ENCODE measurements around the gene MIS12.
A peak's percentile ranks its signal among the peaks of the same experiment; 100 is the strongest.

The MIS12 gene

GRCh38 chr17:5446786-5447185 is 39.6 kb upstream of the MIS12 start:
- no peaks in the 10 kb centered on the region for H4K20me1 ChIP-seq (ENCODE audit: insufficient read depth, low read length, poor library complexity, severe bottlenecking)
- no peaks in the 10 kb centered on the region for H3K9me3 ChIP-seq (ENCODE audit: insufficient read depth, low read depth, low read length)
- H3K4me2 ChIP-seq (ENCODE audit: low read depth, low read length, poor library complexity, severe bottlenecking) = no peak overlapping the region
- no peak overlapping the region for H3K9ac ChIP-seq (ENCODE audit: low read depth, low read length, poor library complexity, severe bottlenecking)
- no peak overlapping the region for H3K4me3 ChIP-seq (ENCODE audit: low read length, poor library complexity, severe bottlenecking)
- no peaks in the 10 kb centered on the region for H3K27me3 ChIP-seq (ENCODE audit: insufficient read depth, low read length, poor library complexity, severe bottlenecking)
- H2AFZ ChIP-seq (ENCODE audit: low read length) = no peak overlapping the region
- no peaks in the 10 kb centered on the region for H3K4me1 ChIP-seq (ENCODE audit: insufficient read depth, low read length, poor library complexity, severe bottlenecking)
- peaks cover 5% of the 10 kb centered on the region; the same call in 1 of the 2 replicates for H3F3A ChIP-seq (ENCODE audit: low read depth)
- no peaks in the 10 kb centered on the region for H3K79me2 ChIP-seq (ENCODE audit: insufficient read depth, low read length)
- H3K9me2 ChIP-seq (replicated peaks; ENCODE audit: low read depth, low read length) = no peaks in the 10 kb centered on the region
- TF ChIP-seq, protein P1, sequence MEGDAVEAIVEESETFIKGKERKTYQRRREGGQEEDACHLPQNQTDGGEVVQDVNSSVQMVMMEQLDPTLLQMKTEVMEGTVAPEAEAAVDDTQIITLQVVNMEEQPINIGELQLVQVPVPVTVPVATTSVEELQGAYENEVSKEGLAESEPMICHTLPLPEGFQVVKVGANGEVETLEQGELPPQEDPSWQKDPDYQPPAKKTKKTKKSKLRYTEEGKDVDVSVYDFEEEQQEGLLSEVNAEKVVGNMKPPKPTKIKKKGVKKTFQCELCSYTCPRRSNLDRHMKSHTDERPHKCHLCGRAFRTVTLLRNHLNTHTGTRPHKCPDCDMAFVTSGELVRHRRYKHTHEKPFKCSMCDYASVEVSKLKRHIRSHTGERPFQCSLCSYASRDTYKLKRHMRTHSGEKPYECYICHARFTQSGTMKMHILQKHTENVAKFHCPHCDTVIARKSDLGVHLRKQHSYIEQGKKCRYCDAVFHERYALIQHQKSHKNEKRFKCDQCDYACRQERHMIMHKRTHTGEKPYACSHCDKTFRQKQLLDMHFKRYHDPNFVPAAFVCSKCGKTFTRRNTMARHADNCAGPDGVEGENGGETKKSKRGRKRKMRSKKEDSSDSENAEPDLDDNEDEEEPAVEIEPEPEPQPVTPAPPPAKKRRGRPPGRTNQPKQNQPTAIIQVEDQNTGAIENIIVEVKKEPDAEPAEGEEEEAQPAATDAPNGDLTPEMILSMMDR (conservative IDR thresholded peaks at IDR 0.05; ENCODE audit: low read length) = no peak
- no peak for TF ChIP-seq EZH2phosphoT487 (IDR thresholded peaks at IDR 0.05; ENCODE audit: borderline replicate concordance)
- H3K36me3 ChIP-seq (ENCODE audit: insufficient read depth, low read length) = peaks cover 80% of the 10 kb centered on the region; the same call in 1 of the 2 replicates

GRCh38 chr17:5464717-5465507 is 21.5 kb upstream of the MIS12 start:
- TF ChIP-seq, protein P1 (conservative IDR thresholded peaks at IDR 0.05; ENCODE audit: low read length) = no peak
- TF ChIP-seq EZH2phosphoT487 (IDR thresholded peaks at IDR 0.05; ENCODE audit: borderline replicate concordance) = no peak
- no peaks in the 10 kb centered on the region for H3F3A ChIP-seq (ENCODE audit: low read depth)
- no peaks in the 10 kb centered on the region for H3K9me3 ChIP-seq (ENCODE audit: insufficient read depth, low read depth, low read length)
- peak overlapping the region; percentile 93 for H3K9ac ChIP-seq (ENCODE audit: low read depth, low read length, poor library complexity, severe bottlenecking)
- peak overlapping the region; percentile 96 for H3K4me3 ChIP-seq (ENCODE audit: low read length, poor library complexity, severe bottlenecking)
- H2AFZ ChIP-seq (ENCODE audit: low read length) = no peak overlapping the region
- H3K4me1 ChIP-seq (ENCODE audit: insufficient read depth, low read length, poor library complexity, severe bottlenecking) = peaks cover 31% of the 10 kb centered on the region
- H4K20me1 ChIP-seq (ENCODE audit: insufficient read depth, low read length, poor library complexity, severe bottlenecking) = peaks cover 41% of the 10 kb centered on the region
- no peaks in the 10 kb centered on the region for H3K27me3 ChIP-seq (ENCODE audit: insufficient read depth, low read length, poor library complexity, severe bottlenecking)
- H3K79me2 ChIP-seq (ENCODE audit: insufficient read depth, low read length) = peaks cover 67% of the 10 kb centered on the region
- H3K9me2 ChIP-seq (replicated peaks; ENCODE audit: low read depth, low read length) = no peaks in the 10 kb centered on the region
- peaks cover 19% of the 10 kb centered on the region; the same call in 1 of the 2 replicates for H3K36me3 ChIP-seq (ENCODE audit: insufficient read depth, low read length)
- H3K4me2 ChIP-seq (ENCODE audit: low read depth, low read length, poor library complexity, severe bottlenecking) = peak overlapping the region; percentile 92

DNA sequence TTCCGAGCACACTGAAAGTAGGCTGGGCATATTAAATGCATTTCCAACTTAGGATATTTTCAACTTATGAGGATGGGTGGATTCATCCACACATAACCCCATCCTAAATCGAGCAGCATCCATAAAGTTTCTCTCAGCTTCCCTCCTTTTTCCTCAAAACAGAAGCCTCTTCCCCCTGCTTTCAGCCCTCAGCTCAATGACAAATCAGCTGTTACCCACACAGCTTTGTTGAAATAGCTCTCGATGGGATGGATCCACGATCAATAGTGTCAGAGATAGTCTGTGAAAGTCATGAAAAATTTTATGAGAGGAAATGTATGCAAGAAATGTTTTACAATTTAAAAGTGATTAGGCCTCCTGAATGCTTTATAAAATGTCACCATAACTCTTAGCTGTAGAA is 20.1 kb upstream of the MIS12 start:
- Histone ChIP-seq H3K4me3 (ENCODE audit: low read length, poor library complexity, severe bottlenecking) (peak overlapping the region; percentile 96), H2AFZ (ENCODE audit: low read length) (no peak overlapping the region), H3K4me1 (ENCODE audit: insufficient read depth, low read length, poor library complexity, severe bottlenecking) (peaks cover 31% of the 10 kb centered on the region)

More for the DNA sequence above, 20.1 kb upstream of the MIS12 start:
- Histone ChIP-seq H3K9me3 (ENCODE audit: insufficient read depth, low read depth, low read length) (no peaks in the 10 kb centered on the region), H3F3A (ENCODE audit: low read depth) (no peaks in the 10 kb centered on the region), H3K36me3 (ENCODE audit: insufficient read depth, low read length) (peaks cover 8% of the 10 kb centered on the region; the same call in 1 of the 2 replicates), H3K27me3 (ENCODE audit: insufficient read depth, low read length, poor library complexity, severe bottlenecking) (no peaks in the 10 kb centered on the region), H3K9me2 (replicated peaks; ENCODE audit: low read depth, low read length) (no peaks in the 10 kb centered on the region), H3K4me2 (ENCODE audit: low read depth, low read length, poor library complexity, severe bottlenecking) (peak overlapping the region; percentile 92), H3K9ac (ENCODE audit: low read depth, low read length, poor library complexity, severe bottlenecking) (peak overlapping the region; percentile 93), H4K20me1 (ENCODE audit: insufficient read depth, low read length, poor library complexity, severe bottlenecking) (peaks cover 41% of the 10 kb centered on the region), H3K79me2 (ENCODE audit: insufficient read depth, low read length) (peaks cover 67% of the 10 kb centered on the region)
- TF ChIP-seq EZH2phosphoT487 (IDR thresholded peaks at IDR 0.05; ENCODE audit: borderline replicate concordance) = no peak
- TF ChIP-seq, protein P1 (conservative IDR thresholded peaks at IDR 0.05; ENCODE audit: low read length) = no peak

Data from Loucy (cell line).